HCEC 1CT (cell line): ENCODE results near the gene RUNX3.

Experiments used
- DNase-seq: peaks from one replicate; pipeline ENCODE4 v3.0.0-alpha.2; 2017

The RUNX3 gene

DNA sequence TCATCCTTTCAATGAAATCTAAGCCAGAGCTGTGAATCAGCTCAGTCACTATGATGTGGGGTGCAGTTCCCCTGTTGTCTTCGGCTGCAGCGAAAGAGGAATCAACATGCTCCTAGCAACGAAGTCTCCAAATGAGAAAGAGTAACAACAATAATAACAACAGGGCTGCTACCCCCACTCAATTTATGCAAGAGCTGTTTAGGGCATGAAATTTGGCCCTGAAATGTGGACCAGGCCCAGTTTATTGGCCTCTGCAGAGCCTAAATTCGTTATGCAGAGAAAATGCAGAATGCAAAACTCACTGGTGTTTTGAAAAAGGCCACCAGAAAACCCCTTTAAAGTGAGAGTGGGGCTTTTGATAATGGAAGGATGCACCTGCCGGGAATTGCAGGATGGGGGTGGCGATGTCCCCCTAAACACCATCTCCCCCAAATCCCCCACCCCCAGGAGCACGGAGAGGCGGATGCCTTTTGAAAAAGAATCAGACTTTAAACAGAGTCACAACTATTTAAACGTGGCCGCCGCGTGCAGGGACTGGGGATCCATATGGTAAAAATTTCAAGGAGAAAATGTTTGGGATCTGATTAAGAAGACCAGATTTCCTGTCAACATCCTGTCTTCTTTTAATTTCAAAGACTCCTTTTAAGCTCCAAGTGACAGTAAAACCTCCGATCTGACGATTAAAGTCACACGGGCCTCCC is 1.9 kb downstream of the RUNX3 start:
- no peak for DNase-seq

DNA sequence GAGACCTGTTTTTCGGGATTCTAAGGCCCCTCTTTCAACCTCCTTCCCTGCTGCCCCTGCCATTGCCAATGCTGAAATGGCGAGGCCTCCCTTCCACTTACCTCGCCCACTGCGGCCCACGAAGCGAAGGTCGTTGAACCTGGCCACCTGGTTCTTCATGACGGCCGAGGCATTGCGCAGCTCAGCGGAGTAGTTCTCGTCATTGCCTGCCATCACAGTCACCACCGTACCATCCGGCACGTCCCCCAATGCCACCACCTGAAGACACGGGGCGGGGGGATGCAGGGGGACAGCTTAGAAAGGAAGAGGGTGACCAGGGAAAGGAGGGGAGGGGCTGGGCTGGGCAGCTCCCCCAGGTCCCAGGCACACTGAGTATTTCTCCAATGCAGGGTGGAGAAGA is 2.6 kb downstream of the RUNX3 start:
- DNase-seq, result no peak

DNA sequence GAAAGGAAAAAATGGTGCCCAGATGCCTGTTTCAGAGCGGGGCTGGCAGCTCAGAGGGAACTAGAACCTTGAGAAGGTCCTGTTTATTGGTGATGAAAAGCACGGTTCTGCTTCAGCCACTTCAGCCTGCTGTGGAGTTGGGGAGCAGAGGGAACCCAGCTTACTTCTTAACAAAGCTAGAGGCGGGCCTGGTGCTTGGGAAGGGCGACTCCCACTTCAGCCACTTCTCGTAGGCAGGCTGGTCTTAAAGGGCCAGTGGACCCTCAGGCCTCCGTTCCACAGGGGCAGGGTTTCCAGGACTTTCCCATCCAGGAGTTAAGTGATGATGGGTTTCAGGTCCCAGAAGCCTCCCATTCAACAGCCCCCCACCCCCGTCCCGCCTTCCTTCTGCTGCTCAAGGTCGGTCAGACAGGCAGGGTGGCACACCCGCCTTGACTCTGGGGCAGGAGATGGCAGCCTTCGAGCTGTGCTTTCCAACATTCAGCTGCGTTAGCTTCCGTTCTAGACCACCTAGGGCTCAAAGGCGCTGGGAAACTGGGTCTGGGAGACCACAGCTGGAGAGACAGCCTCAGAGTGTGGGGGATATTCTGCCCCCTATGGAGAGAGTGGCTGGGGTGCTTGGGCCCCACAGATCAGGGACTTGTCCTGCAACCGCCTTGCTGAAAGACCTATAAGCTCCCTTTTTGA is 3.4 kb downstream of the RUNX3 start:
- DNase-seq, result peak; percentile 7

DNA sequence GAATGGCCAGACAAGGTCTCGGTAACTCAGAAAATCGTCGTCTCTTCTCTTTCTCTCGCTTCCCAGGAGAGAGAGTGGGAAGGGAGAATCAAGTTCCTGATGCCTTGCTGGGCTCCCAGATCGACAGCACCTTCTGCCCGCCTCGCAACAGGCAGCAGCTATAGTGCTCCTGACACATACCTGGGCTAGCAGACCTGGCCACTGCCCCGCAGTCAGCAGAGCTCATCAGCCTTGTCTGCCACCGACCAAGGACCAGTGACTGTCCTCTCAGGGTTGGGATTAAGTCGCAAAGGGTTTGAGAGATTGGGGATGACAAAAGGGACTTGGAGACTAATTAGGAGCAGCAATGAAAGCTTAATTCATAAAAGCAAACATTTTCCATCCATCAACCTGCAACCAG is 4.1 kb downstream of the RUNX3 start:
- no peak for DNase-seq

DNA sequence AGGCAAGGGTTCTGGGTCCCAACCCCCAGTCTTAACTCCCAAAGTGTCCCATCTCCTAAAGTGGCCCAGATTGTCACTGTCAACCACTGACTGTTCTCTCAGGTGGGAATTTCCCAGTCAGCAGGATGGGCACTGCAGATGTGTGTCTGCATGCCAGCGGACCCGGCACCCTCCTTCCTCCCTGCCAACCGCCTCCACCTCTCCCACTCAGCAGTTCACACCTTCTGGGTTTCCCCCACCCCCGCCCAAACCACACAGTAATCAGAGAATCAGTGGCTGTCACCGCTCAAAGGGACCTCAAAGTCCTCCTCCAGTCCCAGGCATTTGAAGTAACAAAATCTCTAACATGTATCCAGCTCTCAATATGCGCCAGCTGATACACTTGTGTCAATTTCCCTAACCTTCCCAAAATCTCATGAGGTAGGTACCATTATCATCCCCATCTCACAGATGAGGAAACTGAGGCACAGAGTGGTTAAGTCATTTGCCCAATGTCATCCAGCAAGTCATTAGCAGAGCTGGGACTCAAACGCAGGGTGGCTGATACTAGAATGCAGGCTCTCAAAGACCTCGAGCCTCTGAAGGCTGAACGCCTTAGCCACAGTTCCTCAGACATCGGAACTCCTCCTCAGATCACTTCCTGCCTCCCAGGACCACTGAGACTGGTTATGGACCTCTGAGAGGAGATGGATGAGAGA is 4.8 kb downstream of the RUNX3 start:
- no peak for DNase-seq

DNA sequence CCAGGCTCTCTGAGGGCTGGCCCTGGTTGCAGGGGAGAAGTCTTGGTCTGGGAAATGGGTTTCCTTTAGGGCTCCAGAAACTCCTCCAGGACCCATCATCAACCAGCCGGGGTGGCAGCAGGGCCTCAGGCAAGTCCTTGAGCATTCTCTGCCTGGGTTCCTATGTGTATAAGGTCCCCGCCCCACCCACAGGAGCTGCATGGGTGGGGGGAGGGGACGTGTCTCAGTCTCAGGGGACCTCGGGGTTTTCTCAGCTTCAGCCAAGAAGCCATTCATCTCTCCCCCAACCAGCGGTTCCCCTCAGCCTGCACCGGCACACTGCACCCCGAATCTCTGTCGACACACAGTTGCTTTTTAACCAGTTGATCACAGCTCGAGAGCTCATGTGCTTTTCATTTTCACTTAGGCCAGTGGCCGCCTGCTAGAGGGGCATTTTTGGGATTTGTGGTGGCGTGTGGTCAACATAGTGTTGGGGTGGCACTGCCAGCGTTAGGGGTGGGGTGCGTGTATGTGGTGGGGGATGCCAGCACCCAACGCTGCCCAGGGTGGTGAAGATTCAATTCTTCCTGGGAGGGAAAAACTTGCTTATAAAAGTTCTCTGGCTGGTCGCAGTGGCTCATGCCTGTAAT is 6.5 kb downstream of the RUNX3 start:
- DNase-seq, result no peak

DNA sequence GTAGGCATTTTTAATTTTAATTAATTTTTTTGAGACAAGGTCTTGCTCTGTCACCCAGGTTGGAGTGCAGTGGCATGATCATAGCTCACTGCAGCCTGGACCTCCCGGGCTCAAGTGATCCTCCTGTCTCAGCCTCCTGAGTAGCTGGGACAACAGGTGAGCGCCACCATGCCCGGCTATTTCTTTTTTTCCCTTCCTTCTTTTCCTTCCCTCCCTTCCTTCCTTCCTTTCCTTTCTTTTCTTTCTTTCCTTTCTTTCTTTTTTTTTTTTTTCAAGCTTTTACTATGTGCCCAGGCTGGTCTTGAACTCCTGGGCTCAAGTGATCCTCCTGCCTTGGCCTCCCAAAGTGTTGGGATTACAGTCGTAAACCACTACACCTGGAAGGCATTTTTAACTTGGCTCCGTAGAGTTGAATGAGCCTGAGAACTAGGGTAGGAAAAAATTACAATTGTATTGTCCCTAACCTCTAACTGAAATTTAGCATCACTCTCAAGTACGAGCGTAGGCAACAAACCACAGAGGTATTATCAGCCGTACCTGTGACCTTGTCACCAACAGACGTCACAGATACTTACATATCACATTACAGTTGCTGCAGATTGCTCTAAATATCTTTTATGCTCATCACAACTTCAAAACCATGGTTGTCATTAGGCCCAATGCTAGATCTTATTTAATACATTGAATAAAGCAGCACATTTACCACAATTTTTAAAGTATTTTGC is 8.0 kb downstream of the RUNX3 start:
- DNase-seq, result no peak

DNA sequence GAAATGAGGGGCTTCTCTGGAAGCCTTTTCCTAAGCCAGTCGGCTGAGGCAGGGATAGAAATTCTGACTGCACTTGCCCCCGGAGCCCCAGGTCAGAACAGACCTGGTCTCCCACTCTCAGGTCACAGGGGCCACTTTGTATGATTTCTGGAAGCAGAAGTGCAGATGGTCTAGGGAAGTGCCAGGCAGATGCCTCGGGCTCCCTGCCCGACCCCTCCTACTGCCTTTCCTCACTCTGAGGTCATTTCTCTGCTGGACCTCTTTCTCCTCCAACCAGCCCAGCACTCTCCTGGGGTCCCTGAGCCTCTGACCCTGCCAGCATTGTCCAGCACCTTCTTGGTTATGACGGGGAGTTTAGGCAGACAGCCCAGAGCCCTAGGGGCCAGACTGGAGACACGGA is 8.7 kb downstream of the RUNX3 start:
- DNase-seq, result no peak

DNA sequence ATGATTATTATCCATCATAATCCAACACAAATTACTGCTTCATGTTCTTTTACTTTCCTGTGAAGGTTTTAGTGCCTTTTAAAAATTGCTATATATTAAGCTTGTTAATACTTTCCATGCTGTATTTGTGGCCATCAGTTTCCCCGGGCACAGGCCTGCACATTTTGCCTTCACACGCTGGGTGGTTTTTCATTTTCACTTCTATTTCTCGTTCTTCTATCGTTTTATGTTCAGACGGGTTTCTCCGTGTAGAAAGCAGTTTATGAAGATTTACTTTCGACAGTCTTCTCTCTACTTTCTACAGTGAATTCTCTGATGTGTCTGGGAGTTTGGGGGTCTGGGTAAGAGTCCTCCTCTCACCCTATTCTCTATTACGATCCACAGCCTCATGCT is 9.5 kb downstream of the RUNX3 start:
- DNase-seq, result no peak

DNA sequence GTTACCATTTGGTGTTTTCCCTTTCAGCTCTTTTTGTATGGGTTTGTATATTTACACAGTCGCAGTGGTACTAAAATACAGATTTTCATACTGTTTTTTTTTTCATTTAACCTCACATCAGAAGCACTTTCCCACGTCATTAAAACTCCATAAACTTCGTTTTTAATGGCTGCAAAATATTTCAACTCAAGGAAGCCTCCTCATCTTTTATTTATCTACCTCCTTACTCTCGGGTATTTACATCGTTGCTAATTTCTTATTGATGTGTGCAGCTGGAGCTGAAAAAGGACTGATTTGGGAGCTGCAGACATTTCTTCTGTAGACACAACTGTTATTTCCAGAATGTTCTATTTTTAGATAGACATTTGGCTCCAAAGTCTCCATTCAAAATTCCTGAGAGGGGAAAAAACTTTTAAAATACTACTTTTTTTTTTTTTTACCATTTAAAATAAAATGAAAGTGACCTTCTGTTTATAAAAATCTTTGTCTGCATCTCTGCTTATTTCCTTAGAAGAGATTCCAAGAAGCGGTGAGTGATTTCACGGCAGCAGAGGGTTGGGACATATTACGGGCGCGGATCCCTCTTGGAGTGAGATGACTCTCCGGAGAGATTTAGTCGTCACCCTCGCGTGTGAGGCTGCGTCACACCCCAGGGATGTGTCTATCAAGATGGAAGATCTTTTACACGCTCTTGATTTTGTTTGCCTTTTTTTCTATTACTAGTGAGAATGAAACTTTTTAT is 10.1 kb downstream of the RUNX3 start:
- peak; percentile 38 for DNase-seq

DNA sequence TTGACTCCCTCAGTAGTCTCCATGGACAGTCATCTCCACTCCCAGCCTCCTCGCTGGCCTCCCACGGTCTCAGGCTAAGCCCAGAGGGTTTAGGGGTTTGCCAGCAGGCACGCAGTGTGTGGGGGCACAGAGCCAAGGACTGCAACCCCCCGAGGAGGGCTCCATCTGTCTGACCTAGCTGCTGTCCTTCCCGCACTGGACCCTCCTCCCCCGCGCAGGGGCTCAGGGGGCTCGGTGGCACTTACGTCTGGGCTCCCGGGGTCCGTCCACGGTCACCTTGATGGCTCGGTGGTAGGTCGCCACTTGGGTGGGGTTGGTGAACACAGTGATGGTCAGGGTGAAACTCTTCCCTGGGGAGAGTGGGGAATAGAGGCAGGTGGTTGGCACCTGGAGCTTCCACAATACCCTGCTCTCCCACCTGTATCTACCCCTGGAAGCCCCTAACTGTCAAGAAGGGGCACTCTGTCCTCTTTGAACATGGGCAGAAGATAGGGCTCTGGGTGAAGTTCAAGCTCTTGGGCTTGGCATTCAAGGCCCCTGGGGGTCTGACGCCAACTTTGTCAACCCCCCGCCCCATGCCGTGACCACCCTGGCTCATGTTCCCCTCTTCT is 11.0 kb downstream of the RUNX3 start:
- no peak for DNase-seq

DNA sequence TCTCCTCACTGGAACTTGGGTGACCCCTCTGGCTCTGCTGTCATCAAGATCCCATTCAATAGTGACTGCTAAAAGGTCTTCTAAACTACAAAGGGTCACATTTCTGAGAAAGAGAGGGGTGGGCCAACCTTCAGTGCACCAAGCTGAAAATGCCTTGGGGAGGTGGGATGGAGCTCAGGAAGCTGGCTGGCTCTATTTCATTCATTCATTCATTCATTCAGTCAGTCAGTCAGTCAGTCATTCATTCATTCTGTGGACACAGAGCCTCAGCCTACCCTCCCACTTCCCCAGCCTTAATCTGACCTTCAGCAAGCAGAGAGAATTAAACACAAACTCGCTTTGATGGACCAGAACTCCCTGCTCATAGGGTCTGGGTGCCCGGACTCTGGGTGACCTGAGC is 11.7 kb downstream of the RUNX3 start:
- DNase-seq, result no peak

DNA sequence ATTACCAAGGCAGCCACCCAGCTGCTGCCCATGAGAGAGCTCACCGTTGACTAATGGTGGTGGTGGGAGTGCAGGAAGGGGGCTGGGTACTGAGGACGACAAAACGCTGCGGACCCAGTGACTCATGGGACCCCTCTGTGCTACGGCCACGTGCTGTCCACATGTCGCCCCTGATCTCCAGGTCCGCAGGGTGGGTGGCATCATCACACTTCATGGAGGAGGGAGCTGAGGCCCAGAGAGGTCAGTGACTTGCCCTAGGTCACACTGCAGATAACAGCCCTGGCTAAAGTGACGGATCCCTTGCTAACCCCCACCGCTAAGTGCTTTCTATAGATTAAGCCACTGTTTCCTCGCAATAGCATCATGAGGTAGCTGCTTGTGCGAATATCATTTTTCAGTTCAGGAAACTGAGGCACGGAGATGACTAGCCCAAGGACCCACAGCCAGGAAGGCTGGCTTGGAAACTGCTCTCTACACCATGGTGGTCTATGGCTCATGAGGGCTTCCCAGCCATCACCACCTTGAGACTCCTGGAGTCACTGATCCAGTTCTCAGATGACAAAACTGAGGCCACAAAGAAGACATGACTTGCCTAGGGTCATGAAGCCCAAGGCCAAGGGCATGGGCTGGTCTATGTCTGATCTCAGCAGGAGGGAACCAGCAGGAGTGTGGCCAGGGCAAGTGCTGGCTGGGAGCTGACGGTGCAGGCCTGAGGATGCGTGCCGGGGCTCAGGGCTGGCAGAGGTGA is 12.6 kb downstream of the RUNX3 start:
- DNase-seq, result no peak

DNA sequence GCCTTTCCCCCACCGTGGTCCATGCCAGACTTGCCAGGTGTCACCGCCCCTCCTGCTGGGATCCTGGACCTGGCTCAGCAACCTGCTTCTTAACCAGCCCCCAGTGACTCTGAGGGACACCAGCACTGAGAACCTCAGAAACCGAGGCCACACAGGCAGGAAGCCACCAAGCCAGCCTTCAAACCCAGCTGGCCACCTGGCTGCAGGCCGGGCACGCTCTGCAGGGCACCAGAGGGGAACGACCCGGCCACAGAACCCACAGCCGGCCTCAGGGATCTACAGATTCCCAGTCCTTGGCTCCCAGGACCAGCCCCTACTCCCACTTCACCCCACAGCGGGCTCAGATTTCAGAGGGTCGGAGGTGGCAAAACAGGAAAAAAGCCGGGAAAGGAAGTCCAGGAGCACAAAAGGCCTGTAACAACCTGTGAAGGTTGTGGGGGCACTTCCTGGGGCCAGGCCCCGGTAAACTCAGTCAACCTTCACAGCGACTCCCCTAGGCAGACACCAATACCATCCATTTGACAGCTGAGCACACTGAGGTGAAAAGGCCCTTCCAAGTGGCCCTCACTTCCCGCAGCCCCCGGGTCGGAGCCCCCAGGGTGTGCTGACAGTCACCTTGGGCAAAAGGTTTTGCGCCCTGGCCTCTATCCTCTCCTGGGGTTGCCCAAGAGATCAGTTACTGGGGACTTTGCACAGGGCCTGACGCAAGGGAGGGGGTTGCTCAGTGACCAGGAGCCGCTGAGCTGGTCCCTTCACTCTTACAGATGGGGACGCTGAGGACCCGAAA is 14.1 kb downstream of the RUNX3 start:
- no peak for DNase-seq

DNA sequence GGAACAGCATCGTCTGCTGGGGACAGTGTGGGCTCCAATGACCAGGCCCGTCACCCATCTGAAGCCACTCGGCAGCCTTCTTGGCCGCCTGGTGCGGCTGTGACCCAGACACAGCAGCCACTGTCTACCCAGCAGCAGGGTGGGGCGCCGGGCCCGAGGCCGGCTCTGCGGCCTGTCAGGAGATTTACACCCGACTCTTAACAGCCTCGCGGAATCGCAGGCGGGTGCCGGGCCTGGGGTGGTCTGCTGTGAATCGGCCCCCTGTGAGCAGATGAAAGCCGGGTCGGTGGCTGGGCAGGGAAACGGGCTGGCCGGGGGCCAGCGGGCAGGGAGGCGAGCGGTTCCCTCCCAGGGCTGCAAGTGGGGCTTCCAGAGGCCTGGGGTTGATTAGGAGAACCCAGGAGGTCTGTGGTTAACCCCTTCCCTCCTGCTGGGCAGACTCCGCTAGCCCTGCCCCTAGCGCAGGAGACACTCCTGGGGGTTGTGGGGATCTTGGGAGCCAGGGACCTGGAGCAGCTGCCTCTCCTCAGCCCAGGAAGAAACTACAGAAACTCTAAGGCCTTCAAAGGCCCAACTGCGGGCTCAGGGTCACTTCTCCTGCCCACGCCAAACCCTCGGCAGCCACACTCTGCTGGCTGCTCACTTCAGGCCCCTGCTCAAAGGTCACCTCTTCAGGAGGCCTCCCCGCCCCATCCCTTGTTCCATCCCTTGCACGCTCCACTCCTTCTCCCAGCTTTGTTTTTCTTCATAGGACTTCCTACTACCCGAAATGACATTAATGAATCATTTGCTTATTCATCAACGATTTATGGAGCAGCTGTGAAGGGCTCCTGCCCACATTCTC is 15.6 kb downstream of the RUNX3 start:
- DNase-seq, result peak; percentile 53

DNA sequence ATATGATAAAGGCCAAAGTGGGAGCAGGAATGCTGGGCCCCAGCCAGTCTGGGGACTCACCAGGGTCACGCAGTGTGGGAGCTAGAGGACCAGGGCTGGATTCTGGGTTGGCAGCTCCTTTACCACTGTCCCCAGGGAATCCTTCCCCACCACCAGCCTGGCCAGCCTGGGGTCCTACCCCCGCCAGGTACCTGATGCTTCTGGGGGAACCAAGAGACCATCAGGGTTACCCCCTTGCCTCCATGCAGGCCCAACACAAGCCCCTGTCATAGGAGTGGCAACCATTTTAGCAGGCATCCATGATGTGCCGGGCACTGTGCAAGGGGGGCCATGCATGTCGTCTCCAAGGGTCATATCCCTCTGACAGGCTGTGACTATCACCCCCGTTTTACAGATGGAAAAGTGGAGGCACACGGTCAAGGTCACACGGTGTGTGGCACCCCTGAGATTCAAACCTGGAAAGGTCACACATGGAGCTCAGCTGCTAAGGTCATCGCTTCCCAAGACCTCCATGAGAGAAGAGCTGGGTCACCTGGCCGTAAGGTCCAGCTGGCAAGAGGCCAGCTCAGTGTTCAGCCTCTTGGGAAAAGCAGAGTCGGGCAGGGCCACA is 16.4 kb downstream of the RUNX3 start:
- no peak for DNase-seq

DNA sequence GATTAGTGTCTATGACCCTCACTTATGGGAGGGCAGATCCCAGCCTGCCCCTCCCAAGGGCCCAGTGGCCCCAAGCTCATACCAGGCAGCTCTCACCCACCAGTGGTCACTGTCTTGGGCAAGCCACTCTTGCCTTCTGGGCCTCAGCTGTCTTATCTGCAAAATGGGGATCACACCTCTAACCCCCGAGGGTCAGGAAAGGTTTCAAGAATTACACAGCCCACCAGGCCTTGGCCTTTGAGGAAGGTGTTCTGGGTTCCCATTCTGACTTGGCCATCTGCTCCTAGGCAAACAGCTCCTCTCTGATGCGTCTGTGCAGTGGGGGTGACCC is 16.8 kb downstream of the RUNX3 start:
- no peak for DNase-seq

DNA sequence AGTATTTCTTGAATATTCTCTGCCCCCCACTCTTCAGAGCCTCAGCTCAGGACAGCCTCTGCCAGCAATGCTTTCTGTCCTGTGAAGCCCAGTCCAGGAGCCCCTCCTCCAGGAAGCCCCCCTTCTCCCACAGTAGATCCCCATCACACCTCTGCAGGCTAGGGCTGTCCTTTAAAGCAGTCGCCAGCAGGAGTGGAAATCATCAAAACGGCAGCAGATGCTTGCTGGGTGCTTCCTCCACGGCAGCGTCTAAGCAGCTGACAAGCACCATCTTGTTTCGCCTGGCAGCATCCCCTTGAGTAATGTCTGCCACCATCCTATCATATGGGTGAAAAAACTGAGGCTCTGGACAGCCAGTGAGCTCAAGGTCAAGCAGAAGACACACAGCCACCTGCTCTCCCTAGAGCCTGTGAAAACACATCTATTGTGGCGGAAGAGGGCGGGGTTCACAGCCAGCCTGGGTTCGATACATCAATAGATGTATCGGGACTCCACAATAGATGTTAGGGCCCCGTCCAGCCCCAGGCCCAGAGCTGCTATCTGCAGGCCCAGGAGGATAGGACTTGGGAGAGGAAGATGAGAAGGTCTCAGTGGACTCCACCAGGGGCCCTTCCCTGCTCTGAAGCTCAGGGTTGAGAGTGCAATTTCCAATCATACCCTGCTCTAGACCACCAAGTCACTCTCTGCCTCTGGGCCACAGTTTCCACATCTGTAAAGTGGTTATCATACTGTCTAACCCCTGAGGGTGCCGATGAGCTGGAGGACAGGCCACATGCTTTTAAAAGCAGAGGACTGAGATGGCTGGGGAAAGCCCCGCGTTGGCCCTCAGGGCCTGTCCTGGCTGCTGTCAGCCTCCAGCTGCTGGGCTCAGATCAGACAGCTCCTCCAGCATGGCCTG is 17.5 kb downstream of the RUNX3 start:
- DNase-seq, result no peak
